ENCODE data around the gene ICAM5.

- TF ChIP-seq TAF1 (IDR thresholded peaks at IDR 0.05; ENCODE audit: low read depth) = no peak
- TF ChIP-seq MAX (IDR thresholded peaks at IDR 0.05) = no peak
- TF ChIP-seq EGR1 (IDR thresholded peaks at IDR 0.05) = no peak
- TF ChIP-seq YY1 (IDR thresholded peaks at IDR 0.05; ENCODE audit: low read depth) = no peak
- no peak for TF ChIP-seq FOXM1 (IDR thresholded peaks at IDR 0.05; ENCODE audit: borderline replicate concordance, low read depth)
- no peak for TF ChIP-seq REST (IDR thresholded peaks at IDR 0.05; ENCODE audit: low read depth)
- TF ChIP-seq CEBPB (IDR thresholded peaks at IDR 0.05) = no peak
- no peak for TF ChIP-seq RAD21 (IDR thresholded peaks at IDR 0.05; ENCODE audit: low read depth)
- TF ChIP-seq EP300 (IDR thresholded peaks at IDR 0.05; ENCODE audit: borderline replicate concordance) = no peak
- TF ChIP-seq TEAD4 (IDR thresholded peaks at IDR 0.05) = no peak
- TF ChIP-seq USF1 (IDR thresholded peaks at IDR 0.05) = no peak
These were observed 36.0 kb downstream of the ICAM5 start for GRCh38 chr19:10325732-10326131.

Measured in Ishikawa (cell line).